Neural crest cell (in vitro differentiated cells): ENCODE results near the gene ABLIM2. TPM values are rescaled to one million over a fixed set of nuclear protein-coding genes. Genes with fewer than 3 reads are reported as not detected.

Experiments
- DNase-seq: peaks from one replicate; pipeline ENCODE4 v3.0.0; 2021; ENCODE audit warnings: low read depth, mixed read lengths, low spot score
- H3K27ac Mint-ChIP-seq: one replicate; pipeline ENCODE4 v1.8.0; 2021; ENCODE audit warnings: mild to moderate bottlenecking, mixed read lengths; ENCODE audit not compliant: unreplicated experiment
- H3K27me3 Mint-ChIP-seq: 2 replicates; pipeline ENCODE4 v1.8.0; 2021; ENCODE audit warnings: low read depth, mild to moderate bottlenecking, mixed read lengths
- H3K36me3 Mint-ChIP-seq: 2 replicates; pipeline ENCODE4 v1.8.0; 2021; ENCODE audit warnings: low read depth, mild to moderate bottlenecking, mixed read lengths
- H3K4me1 Mint-ChIP-seq: 2 replicates; pipeline ENCODE4 v1.8.0; 2021; ENCODE audit warnings: mixed read lengths
- H3K4me3 Mint-ChIP-seq: one replicate; pipeline ENCODE4 v1.8.0; 2021; ENCODE audit warnings: mild to moderate bottlenecking, mixed read lengths
- H3K9me3 Mint-ChIP-seq: 2 replicates; pipeline ENCODE4 v1.8.0; 2021; ENCODE audit warnings: mixed read lengths
- total RNA-seq: library from RNA; stranded (reverse); gene quantifications from 2 replicates; pipeline ENCODE4 v1.2.1, GENCODE V29; 2021
- TF ChIP-seq, protein P1 (sequence below): fragments of 200-600 bp; sonication (generic); conservative IDR thresholded peaks from 2 replicates; pipeline ENCODE4 v1.5.0; 2021; ENCODE audit warnings: antibody characterized with exemption, mild to moderate bottlenecking

The ABLIM2 gene
- total RNA-seq, 1 donor from 2014 or later, result 3.8 TPM

DNA sequence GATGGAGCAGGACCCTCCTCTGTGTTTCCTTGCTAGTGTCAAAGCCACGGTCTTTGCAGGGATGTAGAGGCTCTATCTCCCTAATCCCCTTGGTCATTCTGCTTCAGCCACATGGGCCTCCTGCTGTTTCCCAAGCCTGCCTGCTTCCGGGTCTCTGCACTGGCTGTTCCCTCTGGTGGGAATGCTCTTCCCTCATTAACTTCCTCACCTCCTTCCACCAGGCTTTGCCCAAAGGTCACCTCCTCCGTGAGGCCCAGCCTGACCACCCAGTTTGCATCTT lies 56.6 kb downstream of the ABLIM2 start:
- no peak for DNase-seq
- no peaks in the 10 kb centered on the region for H3K9me3 Mint-ChIP-seq
- no peaks in the 10 kb centered on the region for H3K36me3 Mint-ChIP-seq
- H3K4me1 Mint-ChIP-seq, result peaks cover 25% of the 10 kb centered on the region
- H3K27ac Mint-ChIP-seq, result no peak overlapping the region
- H3K4me3 Mint-ChIP-seq, result no peak overlapping the region
- H3K27me3 Mint-ChIP-seq, result no peaks in the 10 kb centered on the region
- TF ChIP-seq, protein P1, sequence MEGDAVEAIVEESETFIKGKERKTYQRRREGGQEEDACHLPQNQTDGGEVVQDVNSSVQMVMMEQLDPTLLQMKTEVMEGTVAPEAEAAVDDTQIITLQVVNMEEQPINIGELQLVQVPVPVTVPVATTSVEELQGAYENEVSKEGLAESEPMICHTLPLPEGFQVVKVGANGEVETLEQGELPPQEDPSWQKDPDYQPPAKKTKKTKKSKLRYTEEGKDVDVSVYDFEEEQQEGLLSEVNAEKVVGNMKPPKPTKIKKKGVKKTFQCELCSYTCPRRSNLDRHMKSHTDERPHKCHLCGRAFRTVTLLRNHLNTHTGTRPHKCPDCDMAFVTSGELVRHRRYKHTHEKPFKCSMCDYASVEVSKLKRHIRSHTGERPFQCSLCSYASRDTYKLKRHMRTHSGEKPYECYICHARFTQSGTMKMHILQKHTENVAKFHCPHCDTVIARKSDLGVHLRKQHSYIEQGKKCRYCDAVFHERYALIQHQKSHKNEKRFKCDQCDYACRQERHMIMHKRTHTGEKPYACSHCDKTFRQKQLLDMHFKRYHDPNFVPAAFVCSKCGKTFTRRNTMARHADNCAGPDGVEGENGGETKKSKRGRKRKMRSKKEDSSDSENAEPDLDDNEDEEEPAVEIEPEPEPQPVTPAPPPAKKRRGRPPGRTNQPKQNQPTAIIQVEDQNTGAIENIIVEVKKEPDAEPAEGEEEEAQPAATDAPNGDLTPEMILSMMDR, result no peak

DNA sequence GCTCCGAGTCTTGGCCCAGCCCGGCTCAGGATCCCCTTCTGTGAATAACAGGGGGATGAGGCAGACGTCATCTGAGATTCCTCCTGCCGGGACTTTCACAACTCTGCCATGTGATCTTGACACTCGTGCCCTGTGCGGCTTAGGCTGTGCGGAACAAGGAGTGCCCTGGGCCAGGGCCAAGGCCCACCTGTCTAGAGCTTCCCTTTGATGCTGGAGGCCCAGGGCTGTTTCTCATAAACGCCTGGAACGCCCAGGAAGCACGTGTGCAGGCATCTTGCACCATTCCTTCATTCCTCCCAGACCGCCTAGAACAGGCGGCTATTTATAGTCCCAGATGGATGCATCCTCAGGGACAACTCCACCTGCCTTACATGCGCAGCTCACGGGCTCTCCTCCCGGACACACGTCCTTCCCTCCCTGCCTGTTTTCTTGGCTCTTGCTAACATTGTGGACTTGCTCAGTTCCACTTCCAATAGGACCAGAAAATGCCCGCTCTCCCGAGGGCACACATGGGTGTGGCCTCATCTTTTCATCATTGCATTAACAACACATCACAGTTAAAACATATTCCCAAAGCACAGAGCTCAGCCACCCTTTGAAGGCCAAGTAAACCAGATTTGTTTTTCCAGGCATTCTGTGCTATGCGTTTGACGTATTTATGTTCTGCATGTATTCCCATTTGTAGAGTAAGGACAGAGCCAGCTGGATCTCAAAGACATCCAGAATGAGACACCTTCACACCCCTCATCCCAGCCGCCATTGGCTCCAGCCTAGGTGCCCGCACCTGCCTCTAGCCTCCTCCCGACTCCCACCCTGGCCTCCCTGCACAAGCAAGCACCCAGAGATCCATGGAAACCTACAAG lies 57.2 kb downstream of the ABLIM2 start:
- H3K4me3 Mint-ChIP-seq, result no peak overlapping the region
- no peaks in the 10 kb centered on the region for H3K9me3 Mint-ChIP-seq
- no peaks in the 10 kb centered on the region for H3K36me3 Mint-ChIP-seq
- no peak overlapping the region for H3K27ac Mint-ChIP-seq
- TF ChIP-seq, protein P1, result no peak
- no peaks in the 10 kb centered on the region for H3K27me3 Mint-ChIP-seq
- H3K4me1 Mint-ChIP-seq, result peaks cover 24% of the 10 kb centered on the region
- DNase-seq, result no peak

- TF ChIP-seq, protein P1, result no peak
- Mint-ChIP-seq H3K27me3 (no peaks in the 10 kb centered on the region), H3K9me3 (peaks cover 5% of the 10 kb centered on the region), H3K27ac (no peak overlapping the region), H3K4me1 (peaks cover 13% of the 10 kb centered on the region), H3K36me3 (peaks cover 7% of the 10 kb centered on the region), H3K4me3 (no peak overlapping the region)
- no peak for DNase-seq
Measured at GRCh38 chr4:8099981-8100464, 58.6 kb downstream of the ABLIM2 start.

GRCh38 chr4:8098506-8098905 lies 60.1 kb downstream of the ABLIM2 start:
- TF ChIP-seq, protein P1, result no peak
- no peak overlapping the region for H3K27ac Mint-ChIP-seq
- H3K27me3 Mint-ChIP-seq, result no peaks in the 10 kb centered on the region
- DNase-seq, result no peak
- peaks cover 17% of the 10 kb centered on the region for H3K36me3 Mint-ChIP-seq
- H3K9me3 Mint-ChIP-seq, result peaks cover 14% of the 10 kb centered on the region
- peaks cover 7% of the 10 kb centered on the region for H3K4me1 Mint-ChIP-seq
- no peak overlapping the region for H3K4me3 Mint-ChIP-seq

GRCh38 chr4:8097721-8098345 lies 60.8 kb downstream of the ABLIM2 start:
- peaks cover 7% of the 10 kb centered on the region for H3K4me1 Mint-ChIP-seq
- no peak overlapping the region for H3K4me3 Mint-ChIP-seq
- no peak for DNase-seq
- H3K36me3 Mint-ChIP-seq, result peaks cover 20% of the 10 kb centered on the region
- H3K27ac Mint-ChIP-seq, result no peak overlapping the region
- no peaks in the 10 kb centered on the region for H3K27me3 Mint-ChIP-seq
- TF ChIP-seq, protein P1, result no peak
- H3K9me3 Mint-ChIP-seq, result peaks cover 17% of the 10 kb centered on the region
